Measurements from ENCODE around the gene CDH18.
"Not testable (repeated sequence)": the region's sequence is repeated elsewhere in the genome, so short reads cannot be mapped to it uniquely, and the experiment has no call there.

Gene CDH18

DNA sequence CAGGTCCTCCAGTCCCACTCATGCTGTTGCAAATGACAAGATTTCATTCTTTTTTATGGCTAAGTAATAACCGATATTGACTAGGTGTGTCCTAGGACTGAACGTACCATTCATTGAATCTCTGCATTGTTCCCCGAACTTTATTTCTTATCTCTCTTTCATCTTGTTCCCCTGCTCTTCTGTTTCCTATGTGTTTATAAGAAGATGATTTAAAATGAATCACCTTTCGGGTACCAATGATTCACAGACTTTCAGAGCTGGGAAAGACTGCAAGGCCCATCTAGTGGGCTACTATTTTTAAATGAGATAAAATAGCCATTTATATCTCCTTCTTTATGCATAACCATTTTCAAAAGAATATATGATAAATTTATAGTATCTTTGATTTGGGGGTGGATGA is 133.0 kb downstream of the CDH18 start:
- peak in 1 of 2 donors; percentile 19 for DNase-seq (ENCODE audit: low read depth in 2 of 2)
- H3K4me3 ChIP-seq (replicated peaks in 1 of 2; ENCODE audit: low read depth in 2 of 2, low read length in 2 of 2): no peak overlapping the region
- TF ChIP-seq, protein P1, sequence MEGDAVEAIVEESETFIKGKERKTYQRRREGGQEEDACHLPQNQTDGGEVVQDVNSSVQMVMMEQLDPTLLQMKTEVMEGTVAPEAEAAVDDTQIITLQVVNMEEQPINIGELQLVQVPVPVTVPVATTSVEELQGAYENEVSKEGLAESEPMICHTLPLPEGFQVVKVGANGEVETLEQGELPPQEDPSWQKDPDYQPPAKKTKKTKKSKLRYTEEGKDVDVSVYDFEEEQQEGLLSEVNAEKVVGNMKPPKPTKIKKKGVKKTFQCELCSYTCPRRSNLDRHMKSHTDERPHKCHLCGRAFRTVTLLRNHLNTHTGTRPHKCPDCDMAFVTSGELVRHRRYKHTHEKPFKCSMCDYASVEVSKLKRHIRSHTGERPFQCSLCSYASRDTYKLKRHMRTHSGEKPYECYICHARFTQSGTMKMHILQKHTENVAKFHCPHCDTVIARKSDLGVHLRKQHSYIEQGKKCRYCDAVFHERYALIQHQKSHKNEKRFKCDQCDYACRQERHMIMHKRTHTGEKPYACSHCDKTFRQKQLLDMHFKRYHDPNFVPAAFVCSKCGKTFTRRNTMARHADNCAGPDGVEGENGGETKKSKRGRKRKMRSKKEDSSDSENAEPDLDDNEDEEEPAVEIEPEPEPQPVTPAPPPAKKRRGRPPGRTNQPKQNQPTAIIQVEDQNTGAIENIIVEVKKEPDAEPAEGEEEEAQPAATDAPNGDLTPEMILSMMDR (IDR thresholded peaks at IDR 0.05; ENCODE audit: low read depth, low read length): no peak

DNA sequence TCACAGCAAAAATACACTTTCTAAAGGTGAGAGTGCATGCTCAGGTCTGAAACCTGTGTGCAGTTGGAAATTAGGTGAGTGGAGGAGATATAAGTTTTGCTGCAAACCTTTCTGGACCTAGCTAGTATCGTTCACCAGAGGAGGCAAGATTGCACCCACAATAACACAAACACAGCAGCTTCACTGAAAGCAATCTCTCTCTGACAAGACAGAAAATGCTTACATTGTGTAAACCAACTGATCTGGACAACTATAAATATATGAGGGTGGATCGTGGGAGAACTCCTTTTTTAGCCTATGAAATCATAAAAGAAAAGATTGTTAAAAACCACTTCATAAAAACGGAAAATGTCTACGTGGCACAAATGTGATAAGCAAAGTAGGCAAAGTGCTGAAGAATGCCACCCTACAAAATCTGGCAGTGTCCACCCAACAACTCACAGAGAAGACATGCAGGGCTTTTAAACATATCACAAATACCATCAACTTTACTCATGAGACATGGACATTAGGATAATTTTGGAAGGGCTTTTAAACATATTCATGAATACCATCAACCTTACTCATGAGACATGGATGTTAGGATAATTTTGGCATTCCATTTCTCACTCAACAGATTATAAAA is 134.3 kb downstream of the CDH18 start:
- TF ChIP-seq, protein P1 (IDR thresholded peaks at IDR 0.05; ENCODE audit: low read depth, low read length): no peak
- DNase-seq (ENCODE audit: low read depth in 2 of 2): peak; percentile 45 to 51
- H3K4me3 ChIP-seq (replicated peaks in 1 of 2; ENCODE audit: low read depth in 2 of 2, low read length in 2 of 2): no peak overlapping the region

DNA sequence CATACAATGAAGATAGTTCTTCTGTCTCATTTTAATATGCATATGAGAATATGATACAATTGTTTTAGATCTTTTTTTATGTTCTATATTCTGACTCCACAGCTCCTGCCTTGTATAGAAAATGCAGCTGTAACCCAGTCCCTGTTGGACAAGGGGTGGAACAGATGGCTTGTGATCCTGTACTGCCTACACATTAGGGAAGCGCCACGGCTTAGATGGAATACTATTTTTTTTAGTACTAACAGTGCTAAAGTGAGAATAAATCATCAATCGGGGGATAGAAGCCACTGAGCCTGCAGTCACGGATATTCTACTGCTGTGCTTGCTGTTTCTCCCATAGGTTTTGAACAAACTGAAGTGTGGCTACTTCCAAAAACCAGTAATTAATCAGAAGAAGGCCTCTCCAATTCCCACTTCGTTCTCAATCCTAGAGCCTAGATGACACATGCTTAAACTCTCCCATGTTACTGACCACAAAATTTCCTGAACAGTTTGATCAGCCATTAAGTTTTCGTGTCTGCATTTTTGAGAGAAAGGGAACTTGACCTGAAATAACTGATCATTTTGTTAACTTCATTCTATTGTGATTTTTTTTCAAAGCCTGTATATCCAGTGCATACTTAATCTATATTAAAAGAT is 150.3 kb downstream of the CDH18 start:
- TF ChIP-seq, protein P1 (IDR thresholded peaks at IDR 0.05; ENCODE audit: low read depth, low read length): no peak
- H3K4me3 ChIP-seq (replicated peaks in 1 of 2; ENCODE audit: low read depth in 2 of 2, low read length in 2 of 2): no peak overlapping the region
- no peak for DNase-seq (ENCODE audit: low read depth in 2 of 2)

DNA sequence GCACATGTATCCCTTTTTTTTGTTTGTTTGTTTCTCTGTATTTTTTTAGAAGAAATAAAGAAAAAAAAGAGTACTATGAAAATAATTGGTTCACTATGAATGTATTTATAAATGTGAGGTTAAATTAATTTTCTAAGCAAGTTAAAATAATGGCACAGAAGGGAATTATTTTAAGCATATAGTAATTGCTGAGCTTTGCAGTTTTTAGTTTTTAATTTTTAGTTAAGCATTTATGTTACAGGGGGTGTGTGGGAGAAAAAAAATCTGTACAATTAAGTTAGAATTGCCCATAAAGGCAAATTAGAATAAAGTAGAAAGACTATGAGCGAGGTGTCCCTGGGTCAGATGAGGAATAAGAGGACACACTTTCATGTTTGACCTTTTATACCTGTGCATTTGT is 152.6 kb downstream of the CDH18 start:
- TF ChIP-seq, protein P1 (IDR thresholded peaks at IDR 0.05; ENCODE audit: low read depth, low read length): no peak
- no peak overlapping the region for H3K4me3 ChIP-seq (replicated peaks in 1 of 2; ENCODE audit: low read depth in 2 of 2, low read length in 2 of 2)
- no peak for DNase-seq (ENCODE audit: low read depth in 2 of 2)

DNA sequence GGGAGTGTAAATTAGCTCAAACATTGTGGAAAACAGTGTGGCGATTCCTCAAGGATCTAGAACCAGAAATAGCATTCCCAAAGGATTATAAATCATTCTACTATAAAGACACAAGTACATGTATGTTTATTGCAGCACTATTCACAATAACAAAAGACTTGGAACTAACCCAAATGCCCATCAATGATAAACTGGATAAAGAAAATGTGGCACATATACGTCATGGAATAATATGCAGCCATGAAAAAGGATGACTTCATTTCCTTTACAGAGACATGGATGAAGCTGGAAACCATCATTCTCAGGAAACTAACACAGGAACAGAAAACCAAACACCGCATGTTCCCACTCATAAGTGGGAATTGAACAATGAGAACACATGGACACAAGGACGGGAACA is 175.3 kb downstream of the CDH18 start:
- not testable (repeated sequence) for DNase-seq (ENCODE audit: low read depth in 2 of 2)

DNA sequence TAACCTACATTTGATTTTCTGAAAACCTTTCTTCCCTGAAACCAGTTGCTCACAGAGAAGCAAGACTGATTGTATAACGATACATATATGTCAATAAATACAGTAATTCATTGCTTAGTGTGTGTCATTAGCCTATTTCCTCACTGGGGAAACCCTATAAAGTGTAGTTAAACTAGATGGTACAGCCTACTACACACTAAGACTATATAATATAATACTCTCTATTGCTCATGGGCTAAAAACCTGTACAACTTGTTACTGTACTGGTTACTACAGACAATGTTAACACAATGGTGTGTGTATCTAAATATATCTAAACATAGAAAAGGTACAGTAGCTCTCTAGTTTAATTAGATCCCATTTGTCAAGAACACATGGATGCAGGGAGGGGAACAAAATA is 181.2 kb downstream of the CDH18 start:
- TF ChIP-seq, protein P1 (IDR thresholded peaks at IDR 0.05; ENCODE audit: low read depth, low read length): no peak
- H3K4me3 ChIP-seq (replicated peaks in 1 of 2; ENCODE audit: low read depth in 2 of 2, low read length in 2 of 2): no peak overlapping the region
- no peak for DNase-seq (ENCODE audit: low read depth in 2 of 2)

More for the DNA sequence above, 175.3 kb downstream of the CDH18 start:
- not testable (repeated sequence) for H3K4me3 ChIP-seq (replicated peaks in 1 of 2; ENCODE audit: low read depth in 2 of 2, low read length in 2 of 2)

DNA sequence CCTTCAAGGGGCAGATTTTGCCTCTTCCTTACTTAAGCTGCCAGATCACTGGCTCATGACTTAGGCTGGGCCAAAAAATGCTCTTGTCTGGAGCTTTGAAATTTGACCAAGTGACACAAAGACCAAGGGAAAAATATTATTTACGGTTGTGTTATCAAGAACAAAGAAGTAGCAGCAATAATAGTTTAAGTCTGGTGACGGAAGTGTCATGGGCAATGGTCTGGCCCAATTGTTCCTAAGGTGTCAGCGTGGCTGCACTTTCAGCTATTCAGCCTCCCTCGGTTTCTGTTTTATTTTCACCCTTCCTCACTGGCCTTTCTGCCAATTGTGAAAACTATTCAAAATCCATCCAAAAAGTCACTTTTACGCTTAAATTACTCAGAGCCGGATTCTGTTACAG is 185.3 kb downstream of the CDH18 start:
- H3K4me3 ChIP-seq (replicated peaks in 1 of 2; ENCODE audit: low read depth in 2 of 2, low read length in 2 of 2): no peak overlapping the region
- TF ChIP-seq, protein P1 (IDR thresholded peaks at IDR 0.05; ENCODE audit: low read depth, low read length): no peak
- no peak for DNase-seq (ENCODE audit: low read depth in 2 of 2)
